K562 (cell line): Measurements from ENCODE around the gene IQCN. TPM values are rescaled to one million over a fixed set of nuclear protein-coding genes. Genes with fewer than 3 reads are reported as not detected.
A peak's percentile ranks its signal among the peaks of the same experiment; 100 is the strongest.

ENCODE experiments used
- ARNT ChIP-seq, 2 experiments: fragments of 450-650 bp; IDR thresholded peaks; 2 replicates each; pipeline ENCODE4 v1.6.1; 2016; ENCODE audit warnings: mild to moderate bottlenecking in 1 of 2
- CBX2 ChIP-seq: fragments of 200-600 bp; sonication (generic); IDR thresholded peaks from one replicate; pipeline ENCODE4 v1.6.1; 2012; ENCODE audit warnings: mild to moderate bottlenecking, low read length, inconsistent platforms; ENCODE audit not compliant: insufficient read depth, poor library complexity, severe bottlenecking
- CBX8 ChIP-seq: fragments of 200-600 bp; sonication (generic); IDR thresholded peaks from 2 replicates; pipeline ENCODE4 v1.6.1; 2012; ENCODE audit warnings: borderline replicate concordance, mixed run types, low read depth, mild to moderate bottlenecking, moderate library complexity, mixed read lengths, low read length, control low read depth, inconsistent platforms; ENCODE audit not compliant: poor library complexity, severe bottlenecking; ENCODE audit errors: extremely low read depth
- DDX20 ChIP-seq: fragments of 450-650 bp; IDR thresholded peaks from 2 replicates; pipeline ENCODE4 v1.6.1; 2016; ENCODE audit warnings: missing genetic modification characterization, low read depth, mild to moderate bottlenecking, missing compliant biosample characterization, moderate library complexity
- FOXJ2 ChIP-seq: fragments of 200-800 bp; sonication (Bioruptor generic); IDR thresholded peaks from 2 replicates; pipeline ENCODE4 v1.6.1; 2016; ENCODE audit warnings: missing genetic modification characterization, missing compliant biosample characterization
- HDAC6 ChIP-seq: IDR thresholded peaks from 2 replicates; pipeline ENCODE4 v1.6.1; 2012; ENCODE audit warnings: low read depth, mild to moderate bottlenecking, control low read depth, inconsistent platforms, low read length, moderate library complexity
- KDM5B ChIP-seq: fragments of 200-600 bp; sonication (generic); IDR thresholded peaks from 2 replicates; pipeline ENCODE4 v1.6.1; 2012; ENCODE audit warnings: low read depth, mild to moderate bottlenecking, moderate library complexity, low read length, control low read depth, inconsistent platforms; ENCODE audit not compliant: insufficient replicate concordance
- MIER1 ChIP-seq: fragments of 450-650 bp; IDR thresholded peaks from 2 replicates; pipeline ENCODE4 v1.6.1; 2016; ENCODE audit warnings: antibody characterized with exemption, mild to moderate bottlenecking, low read depth
- NFIX ChIP-seq: fragments of 250-450 bp; sonication (Bioruptor Pico); IDR thresholded peaks from 2 replicates; pipeline ENCODE4 v1.4.0; 2020; ENCODE audit warnings: low read depth, mild to moderate bottlenecking, moderate library complexity
- NFXL1 ChIP-seq: fragments of 450-650 bp; formaldehyde crosslinking; IDR thresholded peaks from 2 replicates; pipeline ENCODE4 v1.4.0; 2021; ENCODE audit warnings: mild to moderate bottlenecking
- SAFB ChIP-seq: fragments of 200-400 bp; formaldehyde crosslinking; IDR thresholded peaks from 2 replicates; pipeline ENCODE4 v1.6.1; 2017; ENCODE audit warnings: low read depth, low read length, borderline replicate concordance
- SNRNP70 ChIP-seq: fragments of 200-400 bp; formaldehyde crosslinking; optimal IDR thresholded peaks from 2 replicates; pipeline ENCODE3; 2017; ENCODE audit warnings: low read depth, low read length
- SREBF1 ChIP-seq: fragments of 150-350 bp; IDR thresholded peaks from 2 replicates; pipeline ENCODE4 v1.6.1; 2014; ENCODE audit warnings: antibody characterized with exemption, low read depth, low read length, borderline replicate concordance
- SRSF1 ChIP-seq: fragments of 200-400 bp; formaldehyde crosslinking; IDR thresholded peaks from 2 replicates; pipeline ENCODE4 v1.6.1; 2017; ENCODE audit warnings: mild to moderate bottlenecking, low read depth, low read length, moderate library complexity
- TCFL5 ChIP-seq: fragments of 250-450 bp; sonication (Bioruptor Pico); conservative IDR thresholded peaks from 2 replicates; pipeline ENCODE4 v1.6.1; 2021; ENCODE audit warnings: mild to moderate bottlenecking, moderate library complexity, matching md5 sums
- U2AF1 ChIP-seq: fragments of 200-400 bp; formaldehyde crosslinking; optimal IDR thresholded peaks from 2 replicates; pipeline ENCODE3; 2017; ENCODE audit warnings: mild to moderate bottlenecking, low read depth, low read length, moderate library complexity
- ZC3H4 ChIP-seq: sonication (generic); formaldehyde crosslinking; IDR thresholded peaks from 2 replicates; pipeline ENCODE4 v1.9.0; 2021; ENCODE audit warnings: missing genetic modification reagents, borderline replicate concordance
- ZNF133 ChIP-seq: fragments of 250-450 bp; sonication (Bioruptor Pico); IDR thresholded peaks from 2 replicates; pipeline ENCODE4 v1.4.0; 2020; ENCODE audit warnings: mild to moderate bottlenecking
- ZNF175 ChIP-seq: fragments of 200-800 bp; sonication (Bioruptor generic); IDR thresholded peaks from 2 replicates; pipeline ENCODE4 v1.6.1; 2016; ENCODE audit warnings: low read depth, mild to moderate bottlenecking, missing genetic modification characterization, missing compliant biosample characterization
- ZNF232 ChIP-seq: sonication (generic); formaldehyde crosslinking; IDR thresholded peaks from 2 replicates; pipeline ENCODE4 v1.8.0; 2022; ENCODE audit warnings: mild to moderate bottlenecking, missing genetic modification reagents
- ZNF239 ChIP-seq: fragments of 250-450 bp; sonication (Bioruptor Pico); IDR thresholded peaks from 2 replicates; pipeline ENCODE4 v1.4.0; 2020; ENCODE audit warnings: mild to moderate bottlenecking
- ZNF444 ChIP-seq: fragments of 250-450 bp; sonication (Bioruptor Pico); IDR thresholded peaks from 2 replicates; pipeline ENCODE4 v1.4.0; 2020; ENCODE audit warnings: mild to moderate bottlenecking, moderate library complexity
- polyA plus RNA-seq, 8 experiments: library from polyadenylated mRNA; depleted of rRNA in 4 of 8; stranded (reverse) in 5 of 8; unstranded in 3 of 8; fragments of >200 nt; fragmentation: Nextera tagmentation in 2 of 8; fragmentation: Illumina TruSeq in 1 of 8; extraction: Ambion mirVana in 2 of 8; extraction: Trizol in 1 of 8; gene quantifications; 2 replicates each; pipeline versions ENCODE4 v1.2.1 to v1.2.3, GENCODE V29; 2011 to 2014; ENCODE audit warnings: inconsistent platforms in 1 of 8, missing spikeins in 1 of 8
- total RNA-seq, 7 experiments: library from RNA; depleted of rRNA in 6 of 7; stranded (reverse); fragments of >200 nt in 6 of 7; fragmentation: Illumina TruSeq in 2 of 7; extraction: Trizol in 2 of 7; gene quantifications; 2 replicates each; pipeline versions ENCODE4 v1.2.1 to v1.2.3, GENCODE V29; 2011 to 2021; ENCODE audit warnings: low replicate concordance in 1 of 7
- TF ChIP-seq, protein P1 (sequence below): fragments of 450-650 bp; formaldehyde crosslinking; IDR thresholded peaks from 2 replicates; pipeline ENCODE4 v1.4.0; 2020; ENCODE audit warnings: mild to moderate bottlenecking, moderate library complexity
- TF ChIP-seq, protein P2 (sequence below): fragments of 250-450 bp; sonication (Bioruptor Pico); IDR thresholded peaks from 2 replicates; pipeline ENCODE4 v1.4.0; 2020; ENCODE audit warnings: mild to moderate bottlenecking, moderate library complexity, borderline replicate concordance

Gene IQCN
- total and polyA plus RNA-seq, 9 of the 15 experiments (the other 6 are each of a cell fraction or from before 2014, with no cell fraction given) = 0.01 to 0.07 (median 0.04) TPM; not detected in 3

DNA sequence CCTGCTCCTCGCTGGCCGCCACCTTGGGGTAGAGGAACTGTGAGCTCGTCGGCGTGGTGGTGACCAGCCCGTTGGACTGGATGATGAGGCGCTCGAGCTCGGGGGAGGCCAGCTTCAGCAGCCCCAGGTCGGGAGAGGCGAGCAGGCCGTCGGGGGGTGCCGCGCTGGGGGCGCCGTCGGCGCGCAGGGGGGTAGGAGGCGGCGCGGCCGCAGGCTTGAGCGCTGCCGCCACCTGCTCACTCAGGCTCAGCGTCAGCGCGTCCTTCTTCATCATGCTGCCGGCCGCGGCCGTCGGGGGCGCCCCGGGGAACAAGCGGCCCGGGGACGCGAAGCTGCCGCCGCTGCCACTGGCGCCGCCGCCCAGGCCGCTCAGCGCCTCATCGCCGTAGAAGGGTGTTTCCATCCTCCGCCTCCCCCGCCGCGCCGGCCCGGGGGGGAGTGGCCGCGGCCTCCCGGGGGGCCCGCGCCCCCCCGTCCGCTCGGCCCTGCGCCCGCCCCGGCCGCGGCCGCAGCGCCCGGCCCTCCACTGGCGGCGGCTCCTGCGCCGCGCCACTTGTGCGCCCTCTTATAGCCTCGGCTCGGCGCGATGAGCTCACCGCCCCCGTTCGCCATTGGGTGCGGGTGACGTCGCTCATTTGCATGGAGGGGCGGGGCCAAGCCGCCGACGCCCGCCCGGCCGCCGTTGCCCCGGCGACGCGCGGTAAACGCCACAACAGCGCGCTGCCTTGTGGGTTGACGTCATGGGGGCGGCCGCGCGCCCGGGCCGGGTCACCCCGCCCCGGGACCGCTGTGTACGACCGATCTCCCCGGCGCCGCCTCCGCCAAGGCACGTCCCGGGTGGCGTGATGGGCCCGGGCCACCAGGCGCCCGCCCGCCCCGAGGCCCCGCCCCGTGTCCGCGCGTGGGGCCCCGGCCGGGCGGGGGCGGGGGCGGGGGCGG, 7.1 kb upstream of the IQCN start, which contains the start of gene JUND (continued):
- TF ChIP-seq ZNF239 (CRISPR knock-in tag) = no peak
- peak; percentile 96 for TF ChIP-seq ZNF175 (CRISPR knock-in tag)
- peak; percentile 96 for TF ChIP-seq ZC3H4 (CRISPR knock-in tag)
- TF ChIP-seq, protein P1, sequence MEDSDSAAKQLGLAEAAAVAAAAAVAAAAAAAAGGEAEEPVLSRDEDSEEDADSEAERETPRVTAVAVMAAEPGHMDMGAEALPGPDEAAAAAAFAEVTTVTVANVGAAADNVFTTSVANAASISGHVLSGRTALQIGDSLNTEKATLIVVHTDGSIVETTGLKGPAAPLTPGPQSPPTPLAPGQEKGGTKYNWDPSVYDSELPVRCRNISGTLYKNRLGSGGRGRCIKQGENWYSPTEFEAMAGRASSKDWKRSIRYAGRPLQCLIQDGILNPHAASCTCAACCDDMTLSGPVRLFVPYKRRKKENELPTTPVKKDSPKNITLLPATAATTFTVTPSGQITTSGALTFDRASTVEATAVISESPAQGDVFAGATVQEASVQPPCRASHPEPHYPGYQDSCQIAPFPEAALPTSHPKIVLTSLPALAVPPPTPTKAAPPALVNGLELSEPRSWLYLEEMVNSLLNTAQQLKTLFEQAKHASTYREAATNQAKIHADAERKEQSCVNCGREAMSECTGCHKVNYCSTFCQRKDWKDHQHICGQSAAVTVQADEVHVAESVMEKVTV (CRISPR knock-in tag) = no peak
- peak; percentile 100 for TF ChIP-seq FOXJ2 (tag)
- no peak for TF ChIP-seq ARNT (IDR thresholded peaks at IDR 0.05)
- TF ChIP-seq KDM5B = peak; percentile 89
- TF ChIP-seq ZNF444 (CRISPR knock-in tag) = no peak
- TF ChIP-seq ZNF232 (CRISPR knock-in tag) = no peak
- TF ChIP-seq U2AF1 = no peak
- no peak for TF ChIP-seq NFXL1 (CRISPR knock-in tag)
- TF ChIP-seq, protein P2, sequence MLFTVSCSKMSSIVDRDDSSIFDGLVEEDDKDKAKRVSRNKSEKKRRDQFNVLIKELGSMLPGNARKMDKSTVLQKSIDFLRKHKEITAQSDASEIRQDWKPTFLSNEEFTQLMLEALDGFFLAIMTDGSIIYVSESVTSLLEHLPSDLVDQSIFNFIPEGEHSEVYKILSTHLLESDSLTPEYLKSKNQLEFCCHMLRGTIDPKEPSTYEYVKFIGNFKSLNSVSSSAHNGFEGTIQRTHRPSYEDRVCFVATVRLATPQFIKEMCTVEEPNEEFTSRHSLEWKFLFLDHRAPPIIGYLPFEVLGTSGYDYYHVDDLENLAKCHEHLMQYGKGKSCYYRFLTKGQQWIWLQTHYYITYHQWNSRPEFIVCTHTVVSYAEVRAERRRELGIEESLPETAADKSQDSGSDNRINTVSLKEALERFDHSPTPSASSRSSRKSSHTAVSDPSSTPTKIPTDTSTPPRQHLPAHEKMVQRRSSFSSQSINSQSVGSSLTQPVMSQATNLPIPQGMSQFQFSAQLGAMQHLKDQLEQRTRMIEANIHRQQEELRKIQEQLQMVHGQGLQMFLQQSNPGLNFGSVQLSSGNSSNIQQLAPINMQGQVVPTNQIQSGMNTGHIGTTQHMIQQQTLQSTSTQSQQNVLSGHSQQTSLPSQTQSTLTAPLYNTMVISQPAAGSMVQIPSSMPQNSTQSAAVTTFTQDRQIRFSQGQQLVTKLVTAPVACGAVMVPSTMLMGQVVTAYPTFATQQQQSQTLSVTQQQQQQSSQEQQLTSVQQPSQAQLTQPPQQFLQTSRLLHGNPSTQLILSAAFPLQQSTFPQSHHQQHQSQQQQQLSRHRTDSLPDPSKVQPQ = no peak
- peak; percentile 60; the same call in 1 of the 2 replicates for TF ChIP-seq SRSF1
- no peak for TF ChIP-seq ZNF133 (CRISPR knock-in tag)
- peak; percentile 98 for TF ChIP-seq SAFB
- TF ChIP-seq MIER1 = no peak
- no peak for TF ChIP-seq CBX8
- no peak for TF ChIP-seq SNRNP70
- no peak for TF ChIP-seq TCFL5 (CRISPR knock-in tag)
- no peak for TF ChIP-seq DDX20 (tag)
- TF ChIP-seq NFIX (CRISPR knock-in tag) = no peak
- TF ChIP-seq CBX2 = no peak
- peak; percentile 98 for TF ChIP-seq SREBF1
- TF ChIP-seq HDAC6 = no peak
